ENCODE data around the gene CDKAL1.

The CDKAL1 gene

DNA sequence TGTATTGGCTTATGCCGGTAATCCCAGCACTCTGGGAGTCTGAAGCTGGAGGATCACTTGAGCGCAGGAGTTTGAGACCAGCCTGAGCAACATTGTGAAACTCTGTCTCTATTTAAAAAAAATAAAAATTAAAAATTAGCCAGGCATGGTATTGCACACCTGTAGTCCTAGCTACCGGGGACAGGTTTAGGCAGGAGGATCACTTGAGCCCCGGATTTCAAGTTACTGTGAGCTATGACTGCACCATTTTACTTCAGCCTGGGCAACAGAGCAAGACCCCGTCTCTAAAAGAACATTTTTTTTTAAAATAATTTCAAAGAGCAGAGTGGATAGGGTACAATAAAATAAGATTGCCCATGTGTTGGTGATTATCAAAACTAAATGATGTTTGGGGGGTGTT, 576.4 kb downstream of the CDKAL1 start:
- TF ChIP-seq GATA3 (IDR thresholded peaks at IDR 0.05; ENCODE audit: low read depth, low read length) = no peak
- TF ChIP-seq GATA2 (IDR thresholded peaks at IDR 0.05; ENCODE audit: low read depth, low read length) = no peak

DNA sequence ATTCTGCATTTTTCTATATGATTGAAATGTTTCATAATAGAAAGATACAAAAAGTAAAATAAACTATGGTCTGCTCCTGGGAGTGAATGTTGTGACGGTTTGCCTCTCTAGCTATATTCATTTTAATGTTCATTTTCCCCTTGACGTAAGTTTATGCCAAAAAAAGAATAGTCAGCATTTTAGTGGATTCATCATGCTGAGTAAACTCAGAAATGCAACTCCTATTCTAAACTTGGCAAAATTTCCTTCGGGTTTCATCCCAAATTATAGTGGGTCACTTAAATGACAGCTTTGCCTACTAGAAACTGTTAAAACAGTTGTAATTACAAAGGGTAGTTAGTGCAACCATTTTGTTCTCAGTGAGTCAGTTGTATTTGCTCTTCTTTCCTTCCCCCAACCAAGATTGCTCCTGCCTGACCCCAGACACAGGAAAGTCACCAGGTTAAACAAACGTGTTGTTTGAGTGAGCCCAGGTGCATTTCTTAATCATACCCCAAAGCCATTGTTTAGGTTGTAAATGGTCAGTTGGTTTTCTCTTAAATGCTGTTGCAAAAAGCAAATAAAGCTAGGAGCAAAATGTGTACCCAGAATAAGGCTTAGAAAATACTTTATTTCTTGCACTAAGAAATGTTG, 577.0 kb downstream of the CDKAL1 start:
- TF ChIP-seq GATA2 (IDR thresholded peaks at IDR 0.05; ENCODE audit: low read depth, low read length) (no peak), GATA3 (IDR thresholded peaks at IDR 0.05; ENCODE audit: low read depth, low read length) (no peak)

DNA sequence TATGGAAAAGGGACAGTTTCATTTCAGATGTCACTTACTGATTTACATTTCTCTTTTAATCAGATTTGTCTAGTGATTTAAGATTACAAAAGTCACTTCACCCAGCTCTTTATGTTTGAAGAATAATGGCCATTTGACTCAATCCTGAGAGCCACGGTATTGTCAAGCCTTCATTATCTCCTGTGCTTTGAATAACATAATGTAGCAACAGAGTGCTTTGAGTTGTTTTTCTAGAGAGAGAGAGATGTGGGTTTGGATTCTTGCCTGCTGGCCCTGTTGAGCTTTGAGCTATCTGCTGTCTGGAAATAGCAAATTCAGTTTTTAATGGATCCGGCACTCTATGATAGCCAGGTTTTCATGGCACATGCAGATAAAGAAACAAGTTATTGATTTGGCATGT, 580.9 kb downstream of the CDKAL1 start:
- no peak for TF ChIP-seq GATA3 (IDR thresholded peaks at IDR 0.05; ENCODE audit: low read depth, low read length)
- peak; percentile 69 for TF ChIP-seq GATA2 (IDR thresholded peaks at IDR 0.05; ENCODE audit: low read depth, low read length)

DNA sequence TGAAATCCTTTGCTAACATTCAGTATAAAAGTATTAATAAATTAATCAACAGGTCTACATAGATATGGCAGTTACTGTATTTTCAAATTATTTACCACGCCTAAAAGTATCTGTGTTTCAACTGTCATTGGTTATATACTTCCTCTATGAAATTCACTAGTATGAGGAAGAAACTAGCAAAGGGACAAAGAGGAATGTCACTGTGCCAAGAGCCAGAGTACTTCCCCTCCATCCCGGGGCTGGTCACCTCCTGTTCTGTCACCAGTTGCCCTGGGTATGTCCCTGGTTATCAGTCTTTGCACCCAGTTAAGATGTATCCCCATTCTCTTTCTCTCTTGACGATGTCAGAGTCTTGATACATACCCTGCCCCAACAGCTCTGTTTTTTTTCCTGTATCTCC, 582.5 kb downstream of the CDKAL1 start:
- TF ChIP-seq GATA2 (IDR thresholded peaks at IDR 0.05; ENCODE audit: low read depth, low read length) = no peak
- TF ChIP-seq GATA3 (IDR thresholded peaks at IDR 0.05; ENCODE audit: low read depth, low read length) = no peak

DNA sequence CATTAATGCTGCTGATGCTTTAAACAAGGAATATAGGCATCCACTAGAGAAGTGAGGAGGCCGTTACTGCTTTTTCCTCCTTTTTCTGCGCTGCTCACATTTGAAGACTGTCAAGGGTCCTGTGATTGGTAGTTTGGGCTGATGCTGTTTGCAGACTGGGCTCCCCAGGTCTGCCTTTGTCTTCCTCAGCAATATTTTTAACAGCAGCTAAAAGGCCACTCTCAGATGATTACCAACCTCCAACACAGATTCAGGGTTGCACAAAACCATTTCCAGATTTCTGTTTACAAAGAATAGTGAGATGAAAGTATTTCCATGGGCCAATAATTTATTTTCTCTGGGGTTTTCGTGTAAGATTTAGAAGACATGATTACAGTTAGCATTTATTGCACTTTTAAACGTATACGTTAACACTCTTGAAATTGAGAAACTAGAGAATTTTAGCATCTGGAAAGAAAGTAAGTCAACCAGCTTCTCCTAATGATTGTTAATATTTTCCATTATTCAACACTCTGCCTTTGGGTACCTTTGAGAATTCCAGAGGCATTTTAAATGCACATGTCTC, 584.0 kb downstream of the CDKAL1 start:
- TF ChIP-seq GATA2 (IDR thresholded peaks at IDR 0.05; ENCODE audit: low read depth, low read length) (no peak), GATA3 (IDR thresholded peaks at IDR 0.05; ENCODE audit: low read depth, low read length) (no peak)

DNA sequence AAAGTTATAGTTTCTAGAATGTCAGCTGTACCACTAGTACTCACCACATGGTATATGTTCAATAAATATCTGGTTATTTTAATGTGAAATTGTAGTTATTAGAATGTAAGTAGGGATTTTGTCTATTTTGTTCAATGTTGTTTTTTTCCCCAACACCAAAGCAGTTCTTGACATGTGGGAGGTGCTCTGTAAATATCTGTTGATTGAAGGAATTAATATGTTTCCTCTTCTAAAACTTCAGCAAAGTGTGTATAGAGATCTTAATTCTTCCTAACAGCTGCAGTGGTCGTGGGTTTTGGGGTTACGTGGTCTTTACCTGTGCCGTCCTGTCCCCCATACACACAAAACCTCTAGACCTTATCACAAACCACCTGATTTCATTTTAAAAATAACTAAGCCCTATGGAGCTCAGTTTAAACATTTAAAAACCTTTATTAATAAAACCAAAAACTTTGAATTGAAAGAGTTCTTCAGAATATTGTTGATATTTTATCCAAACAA, 587.4 kb downstream of the CDKAL1 start:
- TF ChIP-seq GATA3 (IDR thresholded peaks at IDR 0.05; ENCODE audit: low read depth, low read length) = no peak
- TF ChIP-seq GATA2 (IDR thresholded peaks at IDR 0.05; ENCODE audit: low read depth, low read length) = no peak

DNA sequence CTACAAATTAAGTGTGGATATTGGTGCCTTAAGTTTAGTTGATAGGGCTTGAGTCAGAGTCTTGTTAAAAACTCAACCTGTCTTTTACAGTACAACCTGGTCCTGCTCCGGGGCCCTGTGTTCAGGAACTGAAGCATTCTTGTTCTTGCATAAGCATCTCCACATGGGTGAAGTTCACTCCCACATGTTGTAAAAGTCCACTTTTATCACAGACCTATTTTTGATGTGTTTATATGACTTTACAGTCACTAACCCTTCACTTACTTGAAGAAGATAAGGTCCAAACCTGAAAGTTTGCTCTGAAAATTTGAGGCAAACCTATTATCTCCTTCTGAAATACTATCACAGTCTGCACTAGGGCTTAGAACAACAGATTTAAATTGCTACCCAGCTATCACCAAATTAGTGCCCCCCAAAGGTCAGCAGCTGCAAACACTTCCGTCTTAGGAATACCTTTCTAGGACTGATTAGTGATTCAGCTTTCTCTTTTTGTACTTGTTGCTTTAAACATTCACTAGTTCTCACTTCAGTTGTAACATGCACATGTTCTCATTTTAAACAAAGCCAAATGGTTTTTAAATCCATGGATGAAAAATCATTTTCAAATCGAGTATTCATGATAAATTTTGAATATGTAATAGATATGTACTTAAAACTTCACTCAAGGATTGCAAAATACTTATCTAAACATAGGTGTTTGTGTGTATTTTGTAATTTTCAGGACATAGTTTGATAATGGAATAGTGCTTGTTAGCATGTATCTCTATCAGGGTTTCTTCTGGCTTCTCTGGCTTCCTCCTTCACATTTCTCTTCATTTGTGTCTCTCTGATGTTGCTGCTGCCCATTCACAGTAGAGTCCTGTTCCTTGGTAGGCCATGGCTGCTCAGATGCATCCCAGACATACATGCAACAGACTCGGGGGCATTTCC, 589.5 kb downstream of the CDKAL1 start:
- no peak for TF ChIP-seq GATA2 (IDR thresholded peaks at IDR 0.05; ENCODE audit: low read depth, low read length)
- TF ChIP-seq GATA3 (IDR thresholded peaks at IDR 0.05; ENCODE audit: low read depth, low read length) = no peak

DNA sequence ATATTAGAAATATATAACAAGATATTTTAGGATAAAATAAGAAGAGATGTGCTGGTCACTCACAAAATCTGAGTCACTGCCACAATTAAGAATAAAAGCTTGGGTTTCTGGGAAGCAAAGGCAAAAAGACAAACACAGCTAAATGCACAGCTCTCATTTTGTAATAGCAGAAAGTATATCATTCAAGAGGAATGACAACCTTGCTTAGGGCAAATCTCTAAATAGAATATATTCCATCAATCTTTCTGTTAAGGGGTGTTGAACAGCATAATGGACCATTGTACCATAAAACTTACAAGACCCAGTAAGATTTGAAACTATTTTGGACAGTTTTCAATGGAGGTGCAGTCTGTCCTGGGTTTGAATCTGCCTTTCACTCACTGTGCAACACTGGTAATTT, 594.3 kb downstream of the CDKAL1 start:
- no peak for TF ChIP-seq GATA2 (IDR thresholded peaks at IDR 0.05; ENCODE audit: low read depth, low read length)
- TF ChIP-seq GATA3 (IDR thresholded peaks at IDR 0.05; ENCODE audit: low read depth, low read length) = no peak

DNA sequence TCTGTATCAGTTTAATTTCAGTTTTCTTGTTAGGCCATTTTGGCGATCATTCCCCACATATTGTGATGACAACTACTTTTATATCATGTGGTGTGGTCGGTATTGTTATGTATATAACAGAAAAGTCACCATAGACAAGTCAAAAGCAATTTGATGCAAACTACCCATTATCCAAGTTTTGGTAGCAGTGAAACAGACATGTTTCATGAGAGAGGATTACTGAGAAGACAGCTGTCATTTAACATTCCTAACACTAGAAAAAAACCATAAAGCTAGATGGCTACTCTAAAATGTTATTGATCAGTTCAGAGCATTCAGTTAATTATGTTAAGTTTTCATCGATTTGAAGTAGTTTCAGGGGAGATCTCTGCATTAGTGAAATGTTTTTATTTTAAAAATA, 597.1 kb downstream of the CDKAL1 start:
- TF ChIP-seq GATA2 (IDR thresholded peaks at IDR 0.05; ENCODE audit: low read depth, low read length) = no peak
- no peak for TF ChIP-seq GATA3 (IDR thresholded peaks at IDR 0.05; ENCODE audit: low read depth, low read length)

DNA sequence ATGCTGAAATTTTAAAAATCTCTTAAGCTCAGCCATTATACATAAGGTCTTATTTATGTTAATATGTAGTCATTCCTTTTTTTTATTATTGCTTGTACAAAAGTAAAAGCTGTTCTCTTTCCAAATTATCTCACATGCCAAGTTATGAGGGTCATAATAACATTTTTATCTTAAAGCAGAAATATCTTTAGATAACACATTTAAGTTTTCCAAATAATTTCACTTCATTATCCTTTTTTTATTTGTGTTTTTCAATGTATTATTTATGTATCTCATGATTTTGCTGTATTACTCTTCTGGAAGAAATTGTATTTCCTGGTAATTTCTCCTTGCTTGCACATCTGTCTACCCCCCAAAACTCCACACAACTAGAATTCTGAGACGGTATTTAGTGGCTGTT, 598.2 kb downstream of the CDKAL1 start:
- TF ChIP-seq GATA3 (IDR thresholded peaks at IDR 0.05; ENCODE audit: low read depth, low read length) = no peak
- TF ChIP-seq GATA2 (IDR thresholded peaks at IDR 0.05; ENCODE audit: low read depth, low read length) = no peak

DNA sequence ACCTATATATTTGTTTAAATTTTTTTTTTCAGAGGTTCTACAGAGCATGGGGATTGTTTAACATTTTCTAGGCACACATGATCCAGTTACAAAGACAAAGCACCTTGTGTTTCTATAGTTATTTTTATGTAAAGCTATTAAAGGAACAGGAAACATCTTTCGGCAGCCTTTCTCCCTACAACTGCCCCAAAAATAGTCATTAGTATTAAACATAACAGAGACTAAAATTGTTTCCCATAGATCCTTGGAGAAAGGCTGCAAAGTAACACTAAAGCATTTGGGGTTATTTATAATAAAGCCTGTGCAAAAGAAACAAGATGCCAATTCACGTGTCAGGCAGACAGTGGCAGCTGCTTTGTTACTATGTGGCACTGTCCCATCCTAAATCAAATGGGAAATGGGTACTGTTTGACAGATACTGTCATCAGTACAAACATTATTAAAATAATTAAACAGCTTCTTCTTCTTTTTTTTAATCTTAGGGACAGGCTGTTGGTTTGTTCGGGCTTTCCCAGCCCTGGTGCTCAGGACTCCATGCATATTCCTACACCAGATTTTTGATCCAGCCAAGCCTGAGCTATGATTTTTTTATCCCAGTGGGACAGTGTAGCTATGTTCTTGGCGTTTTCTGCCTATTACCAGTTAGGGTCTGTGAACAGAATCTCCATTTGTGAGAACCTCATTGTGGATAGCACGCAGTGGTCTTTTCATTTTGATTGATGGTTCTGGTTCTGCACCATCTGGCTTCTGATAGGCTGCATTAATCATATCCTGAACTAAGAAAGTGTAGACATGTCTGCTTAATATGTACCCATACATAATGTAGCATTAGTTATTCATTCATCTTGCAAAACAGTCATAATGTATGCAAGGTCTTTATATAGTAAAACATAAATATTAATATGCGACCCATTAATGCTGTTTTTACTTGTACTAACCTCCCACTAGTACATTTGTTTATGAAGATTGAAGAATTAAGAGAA, 598.9 kb downstream of the CDKAL1 start:
- TF ChIP-seq GATA2 (IDR thresholded peaks at IDR 0.05; ENCODE audit: low read depth, low read length) (no peak), GATA3 (IDR thresholded peaks at IDR 0.05; ENCODE audit: low read depth, low read length) (no peak)

DNA sequence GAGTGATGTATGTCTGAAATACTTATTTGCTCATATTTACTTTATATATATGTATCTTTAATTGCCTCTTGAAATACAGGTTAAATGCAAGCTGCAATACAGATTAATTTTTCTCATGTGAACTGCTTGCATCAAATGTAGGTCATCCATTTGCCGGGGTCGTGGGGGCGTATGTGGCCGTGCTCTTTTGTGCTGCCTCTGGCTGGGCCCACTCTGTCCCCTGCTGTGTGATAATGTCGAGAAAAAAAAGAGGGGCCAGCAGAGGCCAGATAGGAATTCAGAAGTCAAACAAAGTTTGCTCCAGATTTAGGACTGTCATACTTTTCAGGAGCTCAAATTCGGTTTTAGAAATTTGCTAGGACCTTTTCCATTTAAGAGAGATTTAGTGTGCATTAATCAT, 599.6 kb downstream of the CDKAL1 start:
- TF ChIP-seq GATA2 (IDR thresholded peaks at IDR 0.05; ENCODE audit: low read depth, low read length) = no peak
- TF ChIP-seq GATA3 (IDR thresholded peaks at IDR 0.05; ENCODE audit: low read depth, low read length) = no peak

DNA sequence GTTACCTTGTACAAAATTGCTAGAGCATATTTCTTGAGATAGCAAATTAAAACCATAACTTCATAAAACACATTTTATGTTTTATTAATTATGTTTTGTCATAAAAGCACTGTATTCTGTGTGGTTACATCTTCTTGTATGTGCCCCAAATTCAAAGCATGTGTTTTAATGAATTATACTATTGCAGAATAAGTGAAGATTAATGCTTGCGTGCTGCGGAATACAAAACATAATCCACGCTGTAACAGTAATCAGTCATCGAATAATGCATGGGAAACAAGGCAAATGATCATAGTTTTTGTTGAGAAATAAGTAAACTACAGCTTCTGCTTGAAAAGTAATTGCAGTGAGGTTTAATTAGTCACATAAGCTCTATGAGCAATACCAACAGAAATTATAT, 600.1 kb downstream of the CDKAL1 start:
- no peak for TF ChIP-seq GATA3 (IDR thresholded peaks at IDR 0.05; ENCODE audit: low read depth, low read length)

Data from SH-SY5Y (cell line).